Thyroid gland (tissue), 4 donors: ENCODE results near the gene AKIRIN1. TPM values are rescaled to one million over a fixed set of nuclear protein-coding genes. Genes with fewer than 3 reads are reported as not detected.
"Not testable (repeated sequence)": the region's sequence is repeated elsewhere in the genome, so short reads cannot be mapped to it uniquely, and the experiment has no call there.

Source experiments
- DNase-seq, 2 donors: peaks; one replicate each; pipeline ENCODE4 v3.0.0-alpha.2; 2019
- H3K27ac ChIP-seq, 3 donors: fragments of 200-600 bp; sonication (generic); 1 replicate in 2 of 3; 2 replicates in 1 of 3; pipeline ENCODE4 v1.5.1; 2016 to 2019; ENCODE audit warnings: mild to moderate bottlenecking in 1 of 3, moderate library complexity in 1 of 3
- H3K27me3 ChIP-seq: fragments of 200-600 bp; sonication (generic); one replicate; pipeline ENCODE4 v1.5.1; 2019
- H3K36me3 ChIP-seq, 2 donors: fragments of 200-600 bp; sonication (generic); one replicate each; pipeline ENCODE4 v1.5.1; 2016 to 2019
- H3K4me1 ChIP-seq, 2 donors: fragments of 200-600 bp; sonication (generic); one replicate each; pipeline ENCODE4 v1.5.1; 2017 to 2019
- H3K4me3 ChIP-seq, 3 donors: fragments of 200-600 bp; sonication (generic); replicated peaks in 1 of 3; 1 replicate in 2 of 3; 2 replicates in 1 of 3; pipeline ENCODE4 v1.5.1; 2016; ENCODE audit warnings: mild to moderate bottlenecking in 1 of 3
- H3K9me3 ChIP-seq: fragments of 200-600 bp; sonication (generic); one replicate; pipeline ENCODE4 v1.5.1; 2017
- POLR2A ChIP-seq, 2 donors: fragments of 450-650 bp; IDR thresholded peaks; one replicate each; pipeline ENCODE4 v1.6.1; 2017; ENCODE audit warnings: antibody characterized with exemption in 2 of 2, mild to moderate bottlenecking in 2 of 2, moderate library complexity in 1 of 2
- WGBS, 2 donors: methylation state at CpG; one replicate each; pipeline ENCODE4 v1.1.5; 2017; 5-methylcytosine and 5-hydroxymethylcytosine counted together
- intact Hi-C: fragments of 100-400 bp; cut with DNase I; formaldehyde crosslinking; loops from one replicate; pipeline ENCODE4 v1.15.1; 2023
- total RNA-seq, 4 donors: library from RNA; depleted of rRNA; stranded (reverse); fragments of >200 nt; gene quantifications; one replicate each; pipeline ENCODE4 v1.2.3, GENCODE V29; 2016
- TF ChIP-seq, protein P1 (sequence below), 6 experiments: fragments of 200-600 bp in 3 of 6; fragments of 450-650 bp in 3 of 6; sonication (generic) in 3 of 6; IDR thresholded peaks; one replicate each; pipeline ENCODE4 v1.5.1; 2016 to 2019; ENCODE audit warnings: antibody characterized with exemption in 6 of 6, mild to moderate bottlenecking in 2 of 6, inconsistent platforms in 1 of 6, moderate library complexity in 1 of 6

The AKIRIN1 gene
- total RNA-seq, 4 donors from 2014 or later: 46.8 to 64.6 (median 56.7) TPM

DNA sequence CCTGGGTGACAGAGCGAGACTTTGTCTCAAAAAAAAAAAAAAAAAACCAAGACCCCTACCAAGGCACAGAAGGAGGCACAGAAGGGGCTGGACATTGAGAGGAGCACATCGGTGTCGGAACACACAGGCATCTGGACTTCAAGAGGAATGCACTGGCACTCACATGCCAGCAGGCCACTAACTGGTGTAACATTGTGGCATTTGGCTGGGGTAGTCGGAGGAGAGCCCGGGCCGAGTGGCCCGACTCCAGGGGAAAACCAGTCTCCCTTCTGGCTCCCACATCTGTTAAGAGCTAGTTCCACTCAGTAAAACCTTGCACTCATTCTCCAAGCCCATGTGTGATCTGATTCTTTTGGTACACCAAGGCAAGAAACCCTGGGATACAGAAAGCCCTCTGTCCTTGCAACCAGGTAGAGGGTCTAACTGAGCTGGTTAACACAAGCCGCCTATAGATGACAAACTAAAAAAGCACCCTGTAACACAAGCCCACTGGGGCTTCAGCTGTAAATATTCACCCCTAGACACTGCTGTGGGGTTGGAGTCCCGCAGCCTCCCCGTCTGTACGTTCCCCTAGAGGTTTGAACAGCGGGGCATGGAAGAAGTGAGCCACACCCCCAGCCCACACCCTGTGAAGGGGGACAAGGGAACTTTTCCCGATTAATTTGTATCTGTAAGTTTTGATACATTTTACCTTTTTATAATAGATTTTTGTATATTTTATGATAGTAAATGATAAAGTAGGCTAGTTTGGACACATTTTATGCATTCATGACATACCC lies 17.2 kb upstream of the AKIRIN1 start:
- no peaks in the 10 kb centered on the region for H3K36me3 ChIP-seq
- no peaks in the 10 kb centered on the region for H3K9me3 ChIP-seq
- H3K27ac ChIP-seq: no peak overlapping the region
- WGBS, 2 donors: 78 to 83% methylated on average over 10 to 13 of the region's 13 CpGs
- H3K27me3 ChIP-seq: no peaks in the 10 kb centered on the region
- no peak for DNase-seq
- intact Hi-C loops: no loop called here
- TF ChIP-seq, protein P1, sequence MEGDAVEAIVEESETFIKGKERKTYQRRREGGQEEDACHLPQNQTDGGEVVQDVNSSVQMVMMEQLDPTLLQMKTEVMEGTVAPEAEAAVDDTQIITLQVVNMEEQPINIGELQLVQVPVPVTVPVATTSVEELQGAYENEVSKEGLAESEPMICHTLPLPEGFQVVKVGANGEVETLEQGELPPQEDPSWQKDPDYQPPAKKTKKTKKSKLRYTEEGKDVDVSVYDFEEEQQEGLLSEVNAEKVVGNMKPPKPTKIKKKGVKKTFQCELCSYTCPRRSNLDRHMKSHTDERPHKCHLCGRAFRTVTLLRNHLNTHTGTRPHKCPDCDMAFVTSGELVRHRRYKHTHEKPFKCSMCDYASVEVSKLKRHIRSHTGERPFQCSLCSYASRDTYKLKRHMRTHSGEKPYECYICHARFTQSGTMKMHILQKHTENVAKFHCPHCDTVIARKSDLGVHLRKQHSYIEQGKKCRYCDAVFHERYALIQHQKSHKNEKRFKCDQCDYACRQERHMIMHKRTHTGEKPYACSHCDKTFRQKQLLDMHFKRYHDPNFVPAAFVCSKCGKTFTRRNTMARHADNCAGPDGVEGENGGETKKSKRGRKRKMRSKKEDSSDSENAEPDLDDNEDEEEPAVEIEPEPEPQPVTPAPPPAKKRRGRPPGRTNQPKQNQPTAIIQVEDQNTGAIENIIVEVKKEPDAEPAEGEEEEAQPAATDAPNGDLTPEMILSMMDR (IDR thresholded peaks at IDR 0.05): no peak
- no peak for TF ChIP-seq POLR2A (IDR thresholded peaks at IDR 0.05)
- H3K4me1 ChIP-seq: no peaks in the 10 kb centered on the region
- H3K4me3 ChIP-seq: no peak overlapping the region

DNA sequence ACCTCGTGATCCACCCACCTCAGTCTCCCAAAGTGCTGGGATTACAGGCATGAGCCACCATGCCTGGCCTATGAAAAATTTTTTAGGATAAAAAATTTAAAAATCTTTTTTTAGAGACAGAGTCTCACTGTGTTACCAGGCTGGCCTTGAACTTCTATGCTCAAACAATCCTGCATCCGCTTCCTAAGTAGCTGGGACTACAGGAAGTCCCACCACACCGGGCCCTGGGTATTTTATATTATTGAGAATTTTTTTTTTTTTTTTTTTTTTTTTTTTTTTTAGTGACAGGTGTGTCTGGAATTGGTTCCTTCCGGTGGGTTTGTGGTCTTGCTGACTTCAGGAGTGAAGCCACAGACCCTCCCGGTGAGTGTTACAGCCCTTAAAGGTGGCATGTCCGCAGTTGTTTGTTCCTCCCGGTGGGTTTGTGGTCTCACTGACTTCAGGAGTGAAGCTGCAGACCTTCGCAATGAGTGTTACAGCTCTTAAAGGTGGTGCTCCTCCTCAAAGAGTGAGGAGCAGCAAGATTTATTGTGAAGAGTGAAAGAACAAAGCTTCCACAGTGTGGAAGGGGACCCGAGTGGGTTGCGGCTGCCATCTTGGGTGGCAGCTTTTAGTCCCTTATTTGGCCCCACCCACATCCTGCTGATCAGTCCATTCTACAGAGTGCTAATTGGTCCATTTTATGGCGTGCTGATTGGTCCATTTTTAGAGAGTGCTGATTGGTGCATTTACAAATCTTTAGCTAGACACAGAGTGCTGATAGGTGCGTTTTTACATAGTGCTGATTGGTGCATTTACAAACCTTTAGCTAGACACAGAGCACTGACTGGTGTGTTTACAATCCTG lies 13.5 kb upstream of the AKIRIN1 start:
- 80 to 92% methylated on average over 11 to 12 of the region's 12 CpGs for WGBS, 2 donors
- intact Hi-C loops: not testable (repeated sequence)

GRCh38 chr1:38978245-38978542 lies 12.9 kb upstream of the AKIRIN1 start:
- H3K4me3 ChIP-seq, DNase-seq, H3K4me1 ChIP-seq, H3K27me3 ChIP-seq, intact Hi-C loops, H3K9me3 ChIP-seq, H3K27ac ChIP-seq, H3K36me3 ChIP-seq: not testable (repeated sequence)
- 96 to 100% methylated on average over 5 to 6 of the region's 6 CpGs for WGBS, 2 donors

More for the DNA sequence above, 13.5 kb upstream of the AKIRIN1 start:
- not testable (repeated sequence) for H3K27me3 ChIP-seq, H3K9me3 ChIP-seq, H3K4me1 ChIP-seq, H3K36me3 ChIP-seq, H3K4me3 ChIP-seq, DNase-seq, H3K27ac ChIP-seq

GRCh38 chr1:38979380-38979779 lies 11.7 kb upstream of the AKIRIN1 start:
- H3K4me1 ChIP-seq, H3K27ac ChIP-seq, DNase-seq, intact Hi-C loops, H3K36me3 ChIP-seq, H3K9me3 ChIP-seq, H3K27me3 ChIP-seq, H3K4me3 ChIP-seq: not testable (repeated sequence)
- whole genome bisulfite sequencing, 2 donors: 71 to 84% methylated on average over 1 of the region's 1 CpG

DNA sequence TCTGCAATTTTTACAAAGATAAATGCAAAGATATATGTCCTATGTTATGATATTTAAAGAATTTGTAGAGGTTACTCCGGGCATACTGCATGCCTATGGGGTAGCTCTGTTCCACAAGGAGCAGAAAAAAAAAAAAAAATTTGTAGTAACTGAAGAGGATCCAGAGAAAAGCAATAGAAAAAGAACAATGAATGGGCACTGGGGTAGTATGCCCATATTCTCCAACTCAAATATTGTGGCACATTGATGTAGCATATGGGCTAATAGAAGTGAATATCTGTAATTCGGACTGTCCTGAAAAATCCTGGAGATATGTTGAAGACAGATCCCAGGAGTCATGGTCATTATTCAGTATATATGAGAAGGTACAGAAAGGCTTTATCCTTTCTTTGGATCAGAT lies 1.1 kb upstream of the AKIRIN1 start:
- Histone ChIP-seq H3K4me3 (no peak overlapping the region), H3K27me3 (no peaks in the 10 kb centered on the region), H3K36me3 (no peaks in the 10 kb centered on the region), H3K4me1 (peaks cover 27 to 36% of the 10 kb centered on the region in 2 donors), H3K27ac (peak overlapping the region; percentile 88 to 90 (median 90)), H3K9me3 (no peaks in the 10 kb centered on the region)
- 64 to 69% methylated on average over 2 of the region's 2 CpGs for WGBS, 2 donors
- no peak for TF ChIP-seq POLR2A (IDR thresholded peaks at IDR 0.05)
- TF ChIP-seq, protein P1 (IDR thresholded peaks at IDR 0.05): no peak
- DNase-seq: no peak
- intact Hi-C loops: loop anchor here (5.0 kb wide), 2 partner anchors 113 to 128 kb away; no protein-coding TSS in a partner anchor

DNA sequence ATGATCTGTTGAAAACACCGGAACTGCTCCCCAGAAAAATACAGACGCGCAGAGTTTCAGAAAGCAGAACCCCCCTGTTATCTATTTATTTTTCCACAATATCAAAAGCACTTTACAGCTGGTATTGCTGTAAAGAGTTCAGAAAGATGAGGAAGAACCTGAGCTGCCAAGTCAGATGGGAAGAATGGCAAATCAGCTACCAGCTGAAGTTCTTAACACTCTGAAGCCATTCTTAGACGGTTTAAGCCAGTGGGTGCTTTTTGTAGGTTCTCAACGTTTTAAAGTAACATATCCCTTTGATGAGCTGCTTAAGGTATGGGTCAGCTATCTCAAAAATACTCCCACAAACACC lies 714 bp upstream of the AKIRIN1 start:
- Histone ChIP-seq H3K4me1 (peaks cover 25 to 36% of the 10 kb centered on the region in 2 donors), H3K27ac (peak overlapping the region; percentile 88 to 90 (median 90)), H3K36me3 (no peaks in the 10 kb centered on the region), H3K4me3 (no peak overlapping the region), H3K9me3 (no peaks in the 10 kb centered on the region), H3K27me3 (no peaks in the 10 kb centered on the region)
- intact Hi-C loops: loop anchor here (5.0 kb wide), 2 partner anchors 113 to 128 kb away; no protein-coding TSS in a partner anchor
- 33 to 39% methylated on average over 5 of the region's 5 CpGs for WGBS, 2 donors
- TF ChIP-seq POLR2A (IDR thresholded peaks at IDR 0.05): no peak
- TF ChIP-seq, protein P1 (IDR thresholded peaks at IDR 0.05): no peak
- DNase-seq: no peak
